ENCODE measurements around the gene SH3BP4.

DNA sequence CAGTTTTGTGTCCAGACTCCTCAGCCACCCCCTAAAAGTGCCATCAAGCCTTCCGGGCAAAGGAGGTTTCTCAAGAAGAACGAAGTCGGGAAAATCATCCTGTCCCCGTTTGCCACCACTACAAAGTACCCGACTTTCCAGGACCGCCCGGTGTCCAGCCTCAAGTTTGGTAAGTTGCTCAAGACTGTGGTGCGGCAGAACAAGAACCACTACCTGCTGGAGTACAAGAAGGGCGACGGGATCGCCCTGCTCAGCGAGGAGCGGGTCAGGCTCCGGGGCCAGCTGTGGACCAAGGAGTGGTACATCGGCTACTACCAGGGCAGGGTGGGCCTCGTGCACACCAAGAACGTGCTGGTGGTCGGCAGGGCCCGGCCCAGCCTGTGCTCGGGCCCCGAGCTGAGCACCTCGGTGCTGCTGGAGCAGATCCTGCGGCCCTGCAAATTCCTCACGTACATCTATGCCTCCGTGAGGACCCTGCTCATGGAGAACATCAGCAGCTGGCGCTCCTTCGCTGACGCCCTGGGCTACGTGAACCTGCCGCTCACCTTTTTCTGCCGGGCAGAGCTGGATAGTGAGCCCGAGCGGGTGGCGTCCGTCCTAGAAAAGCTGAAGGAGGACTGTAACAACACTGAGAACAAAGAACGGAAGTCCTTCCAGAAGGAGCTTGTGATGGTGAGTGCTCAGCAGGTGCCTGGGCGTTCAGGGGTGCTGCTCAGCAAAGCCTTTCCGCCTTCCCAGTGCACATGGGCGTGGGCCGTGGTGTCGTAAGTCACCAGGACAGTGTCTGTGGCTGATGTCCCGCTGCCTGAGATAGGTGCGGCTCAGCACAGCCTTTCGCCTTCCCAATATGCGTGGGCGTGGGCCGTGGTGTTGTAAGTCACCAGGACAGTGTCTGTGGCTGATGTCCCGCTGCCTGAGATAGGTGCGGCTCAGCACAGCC, 91.0 kb downstream of the SH3BP4 start:
- TF ChIP-seq, protein P1, sequence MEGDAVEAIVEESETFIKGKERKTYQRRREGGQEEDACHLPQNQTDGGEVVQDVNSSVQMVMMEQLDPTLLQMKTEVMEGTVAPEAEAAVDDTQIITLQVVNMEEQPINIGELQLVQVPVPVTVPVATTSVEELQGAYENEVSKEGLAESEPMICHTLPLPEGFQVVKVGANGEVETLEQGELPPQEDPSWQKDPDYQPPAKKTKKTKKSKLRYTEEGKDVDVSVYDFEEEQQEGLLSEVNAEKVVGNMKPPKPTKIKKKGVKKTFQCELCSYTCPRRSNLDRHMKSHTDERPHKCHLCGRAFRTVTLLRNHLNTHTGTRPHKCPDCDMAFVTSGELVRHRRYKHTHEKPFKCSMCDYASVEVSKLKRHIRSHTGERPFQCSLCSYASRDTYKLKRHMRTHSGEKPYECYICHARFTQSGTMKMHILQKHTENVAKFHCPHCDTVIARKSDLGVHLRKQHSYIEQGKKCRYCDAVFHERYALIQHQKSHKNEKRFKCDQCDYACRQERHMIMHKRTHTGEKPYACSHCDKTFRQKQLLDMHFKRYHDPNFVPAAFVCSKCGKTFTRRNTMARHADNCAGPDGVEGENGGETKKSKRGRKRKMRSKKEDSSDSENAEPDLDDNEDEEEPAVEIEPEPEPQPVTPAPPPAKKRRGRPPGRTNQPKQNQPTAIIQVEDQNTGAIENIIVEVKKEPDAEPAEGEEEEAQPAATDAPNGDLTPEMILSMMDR (IDR thresholded peaks at IDR 0.05; ENCODE audit: low read depth, low read length, missing input control) = no peak
- TF ChIP-seq TAF1 (conservative IDR thresholded peaks at IDR 0.05) (no peak), RAD21 (IDR thresholded peaks at IDR 0.05) (no peak), GABPA (IDR thresholded peaks at IDR 0.05 in 1 of 2, conservative IDR thresholded peaks at IDR 0.05 in 1 of 2) (no peak)
